Ecto neural progenitor cell (in vitro differentiated cells): ENCODE data around the gene CHRM2.

ENCODE experiments used
- DNase-seq: peaks from one replicate; pipeline ENCODE4 v3.0.0-alpha.2; 2018; ENCODE audit warnings: low spot score

CHRM2 gene

GRCh38 chr7:136957391-136957790 lies 88.9 kb downstream of the CHRM2 start:
- no peak for DNase-seq

GRCh38 chr7:136958016-136958415 lies 89.6 kb downstream of the CHRM2 start:
- no peak for DNase-seq

GRCh38 chr7:136964347-136964746 lies 95.9 kb downstream of the CHRM2 start:
- no peak for DNase-seq

- DNase-seq = no peak
These were observed 98.4 kb downstream of the CHRM2 start for GRCh38 chr7:136966825-136967224.

GRCh38 chr7:136969761-136970160 lies 101.3 kb downstream of the CHRM2 start:
- DNase-seq = no peak

GRCh38 chr7:136971776-136972175 lies 103.3 kb downstream of the CHRM2 start:
- DNase-seq = no peak

- DNase-seq = no peak
These were observed 108.2 kb downstream of the CHRM2 start for GRCh38 chr7:136976504-136977251.

GRCh38 chr7:136993377-136993776 lies 124.9 kb downstream of the CHRM2 start:
- no peak for DNase-seq

- DNase-seq = no peak
These were observed 129.3 kb downstream of the CHRM2 start for GRCh38 chr7:136997735-136998134.

GRCh38 chr7:136998495-136998894 lies 130.0 kb downstream of the CHRM2 start:
- DNase-seq = no peak

GRCh38 chr7:137000621-137001020 lies 132.2 kb downstream of the CHRM2 start:
- DNase-seq = no peak

GRCh38 chr7:137001041-137001440 lies 132.6 kb downstream of the CHRM2 start:
- DNase-seq = no peak

GRCh38 chr7:137001478-137001877 lies 133.0 kb downstream of the CHRM2 start:
- DNase-seq = no peak

- DNase-seq = no peak
These were observed 134.6 kb downstream of the CHRM2 start for GRCh38 chr7:137003086-137003485.

- DNase-seq = no peak
These were observed 135.1 kb downstream of the CHRM2 start for GRCh38 chr7:137003566-137003965.

- DNase-seq = no peak
These were observed 137.4 kb downstream of the CHRM2 start for GRCh38 chr7:137005873-137006272.

GRCh38 chr7:137006293-137006692 lies 137.8 kb downstream of the CHRM2 start:
- DNase-seq = no peak

- no peak for DNase-seq
These were observed 138.7 kb downstream of the CHRM2 start for GRCh38 chr7:137007001-137007694.

- DNase-seq = no peak
These were observed 141.0 kb downstream of the CHRM2 start for GRCh38 chr7:137009404-137009803.

- DNase-seq = no peak
These were observed 146.6 kb downstream of the CHRM2 start for GRCh38 chr7:137015015-137015414.

- no peak for DNase-seq
These were observed 148.8 kb downstream of the CHRM2 start for GRCh38 chr7:137017221-137017620.

- no peak for DNase-seq
These were observed 150.0 kb downstream of the CHRM2 start for GRCh38 chr7:137018468-137018867.

- no peak for DNase-seq
These were observed 151.9 kb downstream of the CHRM2 start for GRCh38 chr7:137020351-137020750.
